Effector memory CD4-positive, alpha-beta T cell (primary cell): ENCODE results near the gene HAND1.
A peak's percentile ranks its signal among the peaks of the same experiment; 100 is the strongest.

Experiments
- DNase-seq, 3 donors: peaks; one replicate each; pipeline ENCODE4 v3.0.0-alpha.2; 2020
- H3K27ac ChIP-seq: 2 replicates; pipeline ENCODE4 v1.7.0; 2013; ENCODE audit warnings: mild to moderate bottlenecking, low read length, moderate library complexity; ENCODE audit not compliant: insufficient read depth, poor library complexity, severe bottlenecking
- H3K27me3 ChIP-seq: replicated peaks from 2 replicates; pipeline ENCODE4 v1.7.0; 2013; ENCODE audit warnings: mild to moderate bottlenecking, low read length; ENCODE audit not compliant: insufficient read depth, control insufficient read depth, poor library complexity, severe bottlenecking
- H3K36me3 ChIP-seq: 2 replicates; pipeline ENCODE4 v1.7.0; 2013; ENCODE audit warnings: mild to moderate bottlenecking, low read length, moderate library complexity; ENCODE audit not compliant: control insufficient read depth, insufficient read depth
- H3K4me1 ChIP-seq: 2 replicates; pipeline ENCODE4 v1.7.0; 2013; ENCODE audit warnings: low read length, mild to moderate bottlenecking; ENCODE audit not compliant: control insufficient read depth, insufficient read depth, poor library complexity, severe bottlenecking
- H3K4me3 ChIP-seq: 2 replicates; pipeline ENCODE4 v1.7.0; 2013; ENCODE audit warnings: low read length, low read depth, mild to moderate bottlenecking; ENCODE audit not compliant: insufficient read depth, poor library complexity, severe bottlenecking
- H3K9me3 ChIP-seq: 2 replicates; pipeline ENCODE4 v1.7.0; 2013; ENCODE audit warnings: mild to moderate bottlenecking, low read length, moderate library complexity; ENCODE audit not compliant: control insufficient read depth

The HAND1 gene

DNA sequence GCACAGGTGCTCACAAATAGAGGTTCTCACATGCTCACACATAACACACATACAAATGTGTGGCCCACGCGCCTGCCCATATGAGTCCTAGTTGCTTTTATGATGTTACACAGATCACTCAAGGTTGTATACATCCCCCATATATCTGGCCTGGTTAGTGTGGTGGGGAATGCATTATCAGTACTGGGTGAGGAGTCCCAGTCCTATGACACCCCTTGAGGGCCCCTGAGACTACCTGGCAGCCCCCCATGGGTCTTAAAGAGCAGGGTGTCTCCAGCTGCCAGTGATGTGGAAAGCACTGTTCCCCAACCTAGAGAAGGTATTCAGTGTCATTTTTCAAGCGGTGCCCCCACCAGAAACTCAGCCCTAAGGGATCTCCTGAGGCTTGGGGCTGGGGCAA, 2.8 kb upstream of the HAND1 start:
- peaks cover 94% of the 10 kb centered on the region for H3K27me3 ChIP-seq
- no peaks in the 10 kb centered on the region for H3K9me3 ChIP-seq
- no peak overlapping the region for H3K27ac ChIP-seq
- no peak for DNase-seq
- no peak overlapping the region for H3K4me3 ChIP-seq
- H3K4me1 ChIP-seq: peaks cover 42% of the 10 kb centered on the region
- no peaks in the 10 kb centered on the region for H3K36me3 ChIP-seq

DNA sequence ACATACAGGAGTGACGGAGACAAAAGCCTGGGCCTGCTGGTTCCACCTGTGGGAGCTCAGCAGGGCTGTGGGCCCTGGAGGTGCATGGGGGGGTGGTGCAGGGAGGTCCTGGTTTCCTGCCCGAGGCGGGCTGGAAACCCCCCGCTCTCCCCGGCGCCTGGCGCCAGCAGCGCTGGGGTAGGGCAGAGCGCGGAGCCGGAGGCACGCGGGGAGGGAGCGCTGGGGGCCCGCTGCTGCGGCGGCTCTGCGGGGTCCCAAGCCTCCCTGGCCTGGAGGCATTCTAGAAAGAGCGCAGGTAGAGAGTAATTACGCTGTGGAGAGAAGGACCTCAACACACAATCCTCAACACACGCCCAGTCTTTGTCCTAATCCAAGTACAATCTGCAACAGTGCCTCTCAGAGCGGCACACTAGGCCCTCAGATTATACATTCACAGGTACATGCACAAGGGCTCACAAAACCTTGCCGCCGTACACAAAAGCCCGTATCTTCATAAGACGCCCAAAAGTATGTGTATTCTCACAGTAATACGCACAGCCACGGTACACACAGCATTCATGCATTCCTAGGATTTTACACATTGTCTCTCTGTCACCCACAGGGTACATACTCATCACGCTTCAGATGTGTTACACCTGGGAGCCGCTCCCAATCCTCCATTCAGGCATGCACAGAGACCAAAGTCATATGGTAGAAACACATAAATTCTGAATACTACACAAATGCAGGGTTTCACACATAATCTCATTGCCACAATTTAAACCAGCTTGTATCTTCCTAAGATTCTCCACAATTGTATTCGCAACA, 2.1 kb upstream of the HAND1 start:
- Histone ChIP-seq H3K4me1 (peaks cover 49% of the 10 kb centered on the region), H3K4me3 (no peak overlapping the region), H3K9me3 (no peaks in the 10 kb centered on the region), H3K27me3 (peaks cover 97% of the 10 kb centered on the region), H3K36me3 (no peaks in the 10 kb centered on the region), H3K27ac (no peak overlapping the region)
- no peak for DNase-seq

DNA sequence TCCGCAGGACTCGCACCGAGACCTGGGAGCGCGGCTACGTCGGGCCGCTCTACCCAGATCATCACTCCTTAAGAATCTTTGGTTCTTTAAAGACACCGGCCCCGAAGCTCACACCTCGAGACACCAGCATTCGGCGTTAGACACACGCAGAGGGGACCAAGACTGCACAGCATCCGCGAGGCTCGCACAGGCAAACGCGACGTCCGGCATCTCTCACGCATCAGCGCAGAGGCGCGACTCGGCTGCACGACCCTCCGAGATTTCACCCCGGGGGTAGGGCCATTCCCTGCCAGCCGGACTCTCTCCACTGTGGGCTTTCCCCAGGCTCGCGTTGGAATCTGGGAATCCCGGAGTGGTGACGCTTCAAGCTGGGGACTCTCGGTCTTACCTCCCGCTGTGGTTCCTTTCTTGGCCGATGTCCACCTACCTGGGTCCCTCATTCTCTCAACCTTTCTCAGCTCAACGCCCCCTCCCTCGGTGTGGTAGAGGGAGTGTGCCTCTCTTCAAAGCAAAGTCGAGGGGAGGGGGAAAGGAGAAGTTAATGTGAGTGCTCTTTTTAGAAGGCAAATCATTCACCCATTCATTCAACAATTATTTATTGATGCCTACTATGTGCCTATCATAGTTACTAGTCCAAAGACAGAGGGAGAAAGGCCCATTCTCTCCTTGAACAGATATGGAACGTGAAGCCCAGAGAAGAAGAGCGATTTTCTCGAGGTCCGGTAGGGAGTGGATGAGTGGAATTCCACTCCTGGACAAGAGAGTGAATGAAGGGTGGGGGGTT, 1.3 kb upstream of the HAND1 start:
- Histone ChIP-seq H3K27me3 (peaks cover 99% of the 10 kb centered on the region), H3K9me3 (no peaks in the 10 kb centered on the region), H3K27ac (no peak overlapping the region), H3K4me3 (no peak overlapping the region), H3K36me3 (no peaks in the 10 kb centered on the region), H3K4me1 (peaks cover 56% of the 10 kb centered on the region)
- DNase-seq: no peak

DNA sequence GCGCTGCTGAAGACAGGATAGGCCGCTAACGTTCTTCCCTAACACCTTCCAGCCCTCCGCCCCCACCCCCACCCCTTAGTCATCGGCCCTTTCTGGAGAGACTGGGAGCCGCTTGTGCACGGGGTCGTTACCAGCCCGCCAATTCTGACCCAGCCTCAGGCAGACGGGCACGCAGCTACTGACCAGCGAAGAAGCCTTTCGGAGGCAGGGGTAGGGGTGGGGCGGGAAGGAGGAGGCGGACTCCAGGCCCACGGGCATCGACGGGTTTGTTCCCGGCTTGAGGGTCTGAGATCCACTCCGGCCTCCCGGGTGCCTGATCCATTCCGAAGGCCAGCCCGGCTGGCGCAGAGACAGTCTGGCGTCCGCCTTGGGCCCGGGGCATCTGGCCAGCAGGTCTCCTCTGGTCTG, 729 bp upstream of the HAND1 start:
- no peaks in the 10 kb centered on the region for H3K9me3 ChIP-seq
- H3K4me3 ChIP-seq: no peak overlapping the region
- H3K27ac ChIP-seq: no peak overlapping the region
- peaks cover 99% of the 10 kb centered on the region for H3K27me3 ChIP-seq
- H3K4me1 ChIP-seq: peaks cover 62% of the 10 kb centered on the region
- no peak for DNase-seq
- H3K36me3 ChIP-seq: no peaks in the 10 kb centered on the region

DNA sequence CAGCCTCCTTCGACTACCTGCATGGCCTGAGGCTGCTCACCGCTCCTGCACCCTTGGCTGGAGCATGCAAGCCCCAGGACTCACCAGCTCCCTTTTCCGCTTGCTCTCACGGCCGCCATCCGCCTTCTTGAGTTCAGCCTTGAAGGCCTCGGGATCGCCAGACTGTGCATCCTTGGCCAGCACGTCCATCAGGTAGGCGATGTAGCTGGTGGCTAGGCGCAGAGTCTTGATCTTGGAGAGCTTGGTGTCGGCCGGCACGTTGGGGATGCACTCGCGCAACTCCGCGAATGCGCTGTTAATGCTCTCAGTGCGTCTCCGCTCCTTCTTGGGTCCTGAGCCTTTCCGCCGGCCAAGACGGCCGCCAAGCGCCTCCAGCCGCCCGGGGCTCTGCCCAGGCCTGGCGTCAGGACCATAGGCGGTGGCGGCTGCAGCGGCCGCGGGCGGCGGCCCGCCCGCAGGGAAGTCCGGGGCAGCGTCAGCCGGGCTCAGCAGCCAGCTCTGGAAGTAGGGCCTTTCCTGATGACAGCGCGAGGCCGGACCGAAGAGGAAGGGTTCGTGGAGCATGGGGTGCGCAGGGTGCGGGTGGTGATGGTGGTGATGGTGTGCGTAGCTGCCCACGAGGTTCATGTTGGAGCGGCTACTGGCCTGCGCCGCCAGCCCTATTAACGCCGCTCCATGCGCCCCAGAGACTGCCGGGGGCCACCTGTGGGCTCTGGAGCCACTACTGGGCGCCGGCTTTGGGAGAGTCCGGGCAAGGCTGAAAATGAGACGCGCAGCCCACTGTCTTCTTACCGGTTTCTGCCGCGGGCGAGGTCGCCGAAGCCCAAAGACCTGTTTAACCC, 424 bp downstream of the HAND1 start:
- no peak overlapping the region for H3K27ac ChIP-seq
- H3K27me3 ChIP-seq: peaks cover 99% of the 10 kb centered on the region
- peak overlapping the region; percentile 35 for H3K4me3 ChIP-seq
- no peaks in the 10 kb centered on the region for H3K9me3 ChIP-seq
- no peaks in the 10 kb centered on the region for H3K36me3 ChIP-seq
- H3K4me1 ChIP-seq: peaks cover 74% of the 10 kb centered on the region
- DNase-seq: no peak

DNA sequence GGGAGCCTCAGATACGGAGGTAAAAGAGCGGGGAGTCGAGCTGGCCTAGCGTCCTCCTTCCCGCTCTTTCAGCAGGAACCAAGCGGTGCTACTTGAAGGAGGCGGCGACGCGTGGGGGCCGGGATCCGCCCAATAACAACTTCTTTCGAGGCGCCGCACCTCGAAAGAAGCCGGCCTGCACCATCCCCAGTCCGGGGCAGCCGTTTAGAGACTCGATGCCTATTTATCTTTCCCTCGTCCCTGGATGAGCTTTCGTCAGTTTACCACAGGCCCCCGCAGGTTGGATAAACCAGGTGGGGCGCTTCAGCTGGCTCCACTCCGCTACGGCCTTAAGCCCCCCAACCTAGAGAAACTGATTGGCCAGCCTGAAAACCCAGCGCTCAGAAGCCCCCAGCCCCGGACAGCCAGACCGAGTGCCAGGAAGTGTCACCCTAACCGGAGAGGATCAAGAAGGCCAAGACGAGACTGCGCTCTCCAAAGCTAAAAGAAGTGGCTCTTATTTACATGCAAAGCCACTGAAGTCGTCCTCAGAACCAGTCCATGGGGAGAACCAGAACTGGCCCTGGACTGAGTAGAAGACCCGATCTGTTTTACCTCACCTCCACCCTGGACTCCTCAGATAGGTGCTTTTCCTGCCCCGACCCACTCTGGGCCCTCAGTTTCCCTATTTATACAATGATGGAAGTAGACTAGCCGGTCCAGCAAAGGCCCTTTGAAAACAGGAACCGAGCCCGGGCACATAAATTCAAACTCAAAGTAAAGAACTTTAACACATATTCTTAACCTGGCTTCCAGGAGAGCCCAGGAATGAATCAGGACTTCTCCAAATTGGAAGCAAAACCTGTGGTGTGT, 1.4 kb downstream of the HAND1 start:
- Histone ChIP-seq H3K27me3 (peaks cover 93% of the 10 kb centered on the region), H3K36me3 (no peaks in the 10 kb centered on the region), H3K4me3 (no peak overlapping the region), H3K27ac (no peak overlapping the region), H3K9me3 (no peaks in the 10 kb centered on the region), H3K4me1 (peaks cover 75% of the 10 kb centered on the region)
- DNase-seq: no peak

DNA sequence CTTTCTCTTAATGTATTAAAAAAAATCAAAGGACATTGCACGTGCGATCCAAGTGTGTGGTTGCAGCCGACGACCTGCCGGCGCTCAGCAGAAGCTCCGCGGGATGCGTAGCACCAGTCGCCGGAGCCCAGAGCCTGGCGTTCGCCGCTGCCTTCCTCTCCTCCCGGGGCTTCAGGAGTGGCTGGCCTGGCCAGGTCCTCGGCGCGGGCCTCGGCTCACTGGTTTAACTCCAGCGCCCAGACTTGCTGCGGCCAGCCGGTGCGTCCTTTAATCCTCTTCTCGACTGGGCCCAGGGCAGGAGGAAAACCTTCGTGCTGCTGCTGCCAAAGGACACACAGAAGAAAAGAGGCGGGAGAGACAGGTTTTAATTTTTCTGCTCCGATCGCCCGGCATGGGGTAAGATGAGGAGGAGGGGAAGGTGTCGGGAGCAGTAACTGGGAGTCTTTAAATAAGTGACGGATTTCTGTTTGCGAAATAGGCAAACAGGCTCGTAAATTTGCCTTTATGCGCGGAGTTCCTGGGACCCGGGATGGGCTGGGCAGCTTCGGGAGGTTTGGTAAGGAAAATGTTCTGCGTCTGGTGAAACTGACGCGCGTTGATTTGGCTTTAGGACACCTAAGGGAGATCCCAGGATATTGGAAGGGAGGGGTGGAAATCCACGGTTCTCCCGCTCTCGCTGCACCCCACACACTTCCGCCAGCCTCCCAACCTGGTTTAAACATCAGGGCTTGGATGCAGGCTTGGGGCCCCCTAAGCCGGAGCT, 2.3 kb downstream of the HAND1 start:
- Histone ChIP-seq H3K27me3 (peaks cover 85% of the 10 kb centered on the region), H3K9me3 (no peaks in the 10 kb centered on the region), H3K27ac (no peak overlapping the region), H3K4me1 (peaks cover 75% of the 10 kb centered on the region), H3K36me3 (no peaks in the 10 kb centered on the region), H3K4me3 (no peak overlapping the region)
- no peak for DNase-seq

DNA sequence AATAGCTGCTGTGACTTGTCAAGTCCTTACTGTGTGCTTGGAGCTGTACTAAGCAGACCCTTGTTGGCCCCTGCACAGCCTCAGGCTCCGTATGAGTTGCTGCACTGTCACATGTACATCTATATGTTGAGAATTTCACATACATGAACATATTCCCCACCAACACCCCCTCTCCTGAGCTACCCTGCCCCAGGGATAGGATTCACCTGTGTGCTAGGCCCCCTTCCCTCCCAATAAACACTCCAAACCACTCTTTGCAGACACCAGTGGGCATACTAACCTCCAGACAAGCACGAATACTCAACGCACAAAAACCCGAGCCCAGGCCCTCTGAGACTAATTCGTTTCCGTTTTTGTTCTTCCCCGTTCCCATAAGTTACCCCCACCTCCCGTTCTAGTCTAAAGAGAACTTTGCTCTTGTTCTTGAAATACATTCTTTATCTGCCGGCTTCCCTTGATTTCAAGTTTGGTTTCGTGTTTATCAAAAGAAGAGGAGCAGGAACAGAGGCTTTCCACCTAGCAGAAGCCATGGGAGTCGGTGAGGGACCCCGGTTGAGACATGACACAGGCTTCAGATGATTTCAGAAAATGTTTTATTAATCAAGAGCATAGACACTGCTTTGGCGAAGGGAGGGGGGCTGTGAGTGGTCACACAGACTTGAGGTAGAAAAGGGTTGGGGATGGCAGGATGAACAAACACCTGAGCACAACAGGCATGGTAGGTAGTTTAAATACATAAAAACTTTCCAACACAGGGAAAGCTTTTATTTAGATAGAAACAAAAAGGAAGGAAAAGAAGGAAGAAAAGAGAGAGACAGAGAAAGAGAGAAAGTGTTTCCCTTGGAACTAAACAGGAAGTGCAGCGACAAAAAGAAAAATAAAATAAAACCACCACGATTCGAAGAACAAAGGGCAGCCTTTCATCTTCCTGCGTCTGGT, 3.4 kb downstream of the HAND1 start:
- Histone ChIP-seq H3K9me3 (no peaks in the 10 kb centered on the region), H3K36me3 (no peaks in the 10 kb centered on the region), H3K4me1 (peaks cover 71% of the 10 kb centered on the region), H3K27me3 (peaks cover 74% of the 10 kb centered on the region), H3K27ac (no peak overlapping the region), H3K4me3 (no peak overlapping the region)
- DNase-seq: no peak
